Stimulated activated CD4-positive, alpha-beta T cell treated with anti-CD3 and anti-CD28 coated beads, Interleukin-2, amount 100 ng/mL, for 4 hours (primary cell): ENCODE data around the gene TMTC4.
"Not testable (repeated sequence)": the region's sequence is repeated elsewhere in the genome, so short reads cannot be mapped to it uniquely, and the experiment has no call there.

Source experiments
- DNase-seq: peaks from one replicate; pipeline ENCODE4 v3.0.0-alpha.2; 2020; ENCODE audit warnings: low read depth

The TMTC4 gene

DNA sequence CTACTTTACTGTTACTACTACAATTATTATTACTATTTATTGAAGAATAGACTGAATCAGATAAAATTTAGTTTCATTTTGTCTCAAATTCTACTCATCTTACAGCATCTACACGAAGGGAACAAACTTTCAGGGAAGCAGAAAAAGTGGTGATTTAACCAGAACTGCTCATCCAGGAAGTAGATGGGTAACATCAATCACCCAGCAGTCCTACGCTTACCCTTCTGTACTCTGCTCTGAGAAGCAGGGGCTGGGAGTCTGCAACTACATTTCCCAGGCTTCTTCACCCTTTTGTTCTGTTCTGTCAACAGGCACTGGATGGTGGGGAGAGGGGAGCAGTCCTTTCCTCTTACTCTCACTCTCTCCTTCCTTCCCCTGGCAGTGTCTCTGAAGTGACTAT is 54.7 kb downstream of the TMTC4 start:
- DNase-seq = no peak

DNA sequence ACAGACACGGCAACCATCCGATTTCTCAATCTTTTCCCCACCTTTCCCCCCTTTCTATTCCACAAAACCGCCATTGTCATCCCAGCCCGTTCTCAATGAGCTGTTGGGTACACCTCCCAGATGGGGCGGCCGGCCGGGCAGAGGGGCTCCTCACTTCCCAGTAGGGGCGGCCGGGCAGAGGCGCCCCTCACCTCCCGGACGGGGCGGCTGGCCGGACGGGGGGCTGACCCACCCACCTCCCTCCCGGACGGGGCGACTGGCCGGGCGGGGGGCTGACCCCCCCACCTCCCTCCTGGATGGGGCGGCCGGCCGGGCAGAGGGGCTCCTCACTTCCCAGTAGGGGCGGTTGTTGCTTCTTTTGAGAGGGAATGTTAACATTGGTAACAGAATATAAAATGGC is 55.7 kb downstream of the TMTC4 start:
- DNase-seq = not testable (repeated sequence)

DNA sequence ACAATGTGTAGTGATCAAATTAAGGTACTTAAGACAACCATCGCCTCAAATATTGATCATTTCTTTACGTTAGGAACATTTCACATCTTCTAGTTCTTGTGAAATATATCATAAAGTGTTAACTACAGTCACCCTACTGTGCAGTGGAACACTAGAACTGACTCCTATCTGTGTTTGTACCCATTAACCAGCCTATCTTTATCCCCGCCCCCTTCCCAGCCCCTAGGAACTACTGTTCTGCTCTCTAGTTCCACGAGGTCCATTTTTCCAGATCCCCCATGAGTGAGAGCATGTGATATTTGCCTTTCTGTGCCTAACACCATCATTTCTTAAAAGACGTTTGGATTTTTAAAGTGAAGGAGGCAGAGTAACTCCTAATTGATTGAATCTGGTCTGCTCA is 61.6 kb downstream of the TMTC4 start:
- no peak for DNase-seq

DNA sequence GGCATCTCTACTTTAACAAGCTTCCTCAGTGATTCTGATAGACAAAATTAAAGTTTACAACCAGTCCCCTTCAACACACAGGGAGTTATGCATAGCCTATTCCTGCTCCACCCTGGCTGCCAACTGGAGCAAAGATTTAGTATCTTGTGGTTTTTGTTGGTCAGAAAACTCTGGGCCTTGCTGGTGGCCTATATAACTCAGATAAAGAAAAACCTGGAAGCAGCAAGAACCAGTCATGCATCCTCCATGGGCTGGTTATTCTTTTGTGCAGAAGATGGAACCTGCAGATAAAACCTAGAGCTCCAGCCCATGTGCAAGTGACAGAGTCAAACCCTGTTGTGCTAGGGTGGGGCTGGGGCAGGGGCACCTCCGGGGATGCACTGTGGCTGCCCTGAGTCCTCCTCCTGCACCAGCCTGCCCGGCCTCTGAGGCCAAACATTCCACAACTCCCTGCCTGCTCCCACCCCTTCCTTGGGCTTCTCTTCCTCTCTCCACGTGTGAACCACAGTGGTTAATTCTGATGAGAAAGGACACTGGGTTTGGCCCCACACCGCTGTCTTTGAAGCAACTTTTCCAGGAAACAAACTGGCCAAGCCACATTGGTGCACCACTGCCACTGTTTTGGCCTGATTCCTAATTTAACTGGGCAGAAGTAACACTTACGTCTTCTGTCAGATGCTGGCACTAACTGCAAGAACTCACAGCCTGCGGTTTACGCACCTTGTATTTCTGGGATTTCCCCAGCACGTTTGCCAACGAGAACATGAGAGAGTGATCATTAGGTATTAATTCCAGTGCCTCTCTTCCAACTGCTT is 62.7 kb downstream of the TMTC4 start:
- no peak for DNase-seq

DNA sequence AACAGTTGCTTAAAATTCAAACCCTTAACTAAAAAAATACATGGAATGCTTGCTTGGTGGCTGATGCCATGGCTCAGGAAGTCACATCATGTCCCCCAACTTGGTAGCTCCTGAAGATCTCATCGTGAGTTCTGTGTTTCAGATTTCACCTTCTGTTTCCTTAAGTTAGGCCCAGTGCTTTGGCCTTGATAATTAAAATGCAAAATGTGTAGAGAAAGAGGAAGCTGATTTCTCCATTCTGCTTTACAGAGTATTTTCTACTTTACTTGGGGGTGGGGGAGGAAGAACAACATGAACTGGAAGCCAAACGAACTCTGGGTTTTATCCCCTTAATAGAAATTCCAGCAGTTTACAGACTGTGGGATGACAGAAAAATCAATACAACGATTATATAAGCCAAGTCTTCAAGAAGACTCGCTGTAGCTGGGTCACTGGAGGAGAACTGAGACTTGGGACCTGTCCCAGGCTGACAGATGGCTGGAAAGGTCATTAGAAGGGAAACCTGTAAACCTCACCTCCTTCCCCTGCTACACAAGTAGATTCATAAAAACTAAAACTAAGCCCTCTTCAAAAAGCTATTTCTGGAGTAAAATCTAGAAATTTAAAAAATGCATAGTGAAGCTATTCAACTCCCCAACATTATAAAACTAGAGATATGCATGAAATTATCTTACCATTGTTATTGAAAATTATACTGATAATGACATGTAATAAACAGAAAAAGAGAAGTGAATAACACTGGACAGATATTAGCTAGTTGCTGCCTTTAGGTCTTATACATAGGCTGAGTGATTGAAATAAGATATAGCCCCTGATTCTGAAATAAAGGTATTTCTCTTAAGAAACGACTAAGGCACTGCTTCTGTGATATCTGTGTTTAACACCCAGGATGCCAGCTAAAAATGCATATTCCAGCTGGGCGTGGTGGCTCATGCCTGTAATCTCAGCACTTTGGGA is 63.9 kb downstream of the TMTC4 start:
- no peak for DNase-seq

DNA sequence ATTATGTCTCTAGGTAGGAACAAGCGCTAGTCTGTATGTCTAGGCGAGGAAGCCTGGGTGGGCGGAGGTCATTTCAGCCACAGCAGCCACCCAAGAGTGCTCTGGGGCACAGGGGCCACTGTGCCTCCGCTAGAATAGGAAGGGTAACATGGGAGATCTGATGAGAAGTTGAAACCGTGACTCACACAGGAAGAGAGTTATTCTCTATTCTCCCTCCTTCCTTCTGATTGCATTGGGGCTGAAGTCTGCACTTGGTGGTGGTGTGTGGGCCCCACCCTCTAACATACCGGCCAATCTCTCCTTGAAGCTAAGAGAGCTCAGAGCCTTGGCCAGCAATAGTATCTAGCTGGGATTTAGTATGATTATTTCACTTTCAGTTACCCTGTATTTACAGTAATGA is 65.7 kb downstream of the TMTC4 start:
- no peak for DNase-seq

DNA sequence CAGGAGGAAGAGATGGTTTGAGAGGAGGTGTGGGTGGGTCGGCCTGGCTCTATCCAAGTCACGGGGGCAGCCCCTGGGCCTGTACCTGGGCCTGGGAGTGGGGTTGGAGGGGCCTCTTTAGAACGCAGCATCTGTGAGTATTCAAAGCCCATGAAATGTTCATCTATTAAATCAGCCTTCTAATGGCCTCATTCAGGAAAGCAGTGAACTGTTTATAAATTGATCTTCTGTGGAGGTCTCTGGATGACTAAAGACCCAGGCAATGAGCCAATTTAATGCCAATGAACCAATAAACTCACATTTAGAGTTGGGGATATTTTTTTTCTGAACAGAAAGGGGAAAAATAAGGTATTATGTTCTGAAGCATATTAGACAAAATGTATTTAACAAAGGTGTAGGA is 66.1 kb downstream of the TMTC4 start:
- DNase-seq = no peak

DNA sequence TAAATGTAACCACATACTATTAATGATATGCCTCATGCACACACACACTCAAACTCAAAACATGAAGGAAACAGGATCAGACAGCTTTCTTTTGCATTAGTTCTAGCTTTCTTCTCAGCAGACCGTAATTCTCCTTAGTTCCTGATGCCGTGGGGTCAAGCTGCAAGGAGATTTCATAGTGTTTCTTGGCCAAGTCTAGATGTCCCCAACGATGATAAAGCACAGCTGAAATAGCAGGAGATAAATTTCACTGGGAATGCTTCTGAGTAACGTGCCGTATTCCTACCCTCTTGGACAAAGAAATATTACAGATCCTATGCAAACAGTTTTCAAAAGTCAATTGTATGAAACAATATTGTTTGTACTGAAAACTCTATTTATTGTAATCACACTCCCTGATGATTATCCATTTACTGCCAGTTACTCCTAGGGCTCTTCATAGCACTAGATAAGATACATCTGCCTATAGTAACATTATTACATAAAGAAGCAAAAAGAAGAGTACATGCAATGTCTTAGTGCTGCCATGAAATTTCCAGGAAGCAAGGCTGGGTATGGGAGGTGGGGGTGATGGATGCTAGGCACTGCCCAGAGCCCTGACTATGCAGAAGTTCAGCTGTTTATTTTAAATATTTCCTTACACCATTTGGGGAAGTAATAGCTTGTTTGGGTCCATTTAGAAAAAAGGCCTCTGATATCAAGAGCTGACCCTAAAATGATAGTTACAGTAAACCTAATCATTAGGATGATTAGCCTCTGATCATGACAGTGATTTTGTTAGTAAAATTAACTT is 69.5 kb downstream of the TMTC4 start:
- DNase-seq = no peak

DNA sequence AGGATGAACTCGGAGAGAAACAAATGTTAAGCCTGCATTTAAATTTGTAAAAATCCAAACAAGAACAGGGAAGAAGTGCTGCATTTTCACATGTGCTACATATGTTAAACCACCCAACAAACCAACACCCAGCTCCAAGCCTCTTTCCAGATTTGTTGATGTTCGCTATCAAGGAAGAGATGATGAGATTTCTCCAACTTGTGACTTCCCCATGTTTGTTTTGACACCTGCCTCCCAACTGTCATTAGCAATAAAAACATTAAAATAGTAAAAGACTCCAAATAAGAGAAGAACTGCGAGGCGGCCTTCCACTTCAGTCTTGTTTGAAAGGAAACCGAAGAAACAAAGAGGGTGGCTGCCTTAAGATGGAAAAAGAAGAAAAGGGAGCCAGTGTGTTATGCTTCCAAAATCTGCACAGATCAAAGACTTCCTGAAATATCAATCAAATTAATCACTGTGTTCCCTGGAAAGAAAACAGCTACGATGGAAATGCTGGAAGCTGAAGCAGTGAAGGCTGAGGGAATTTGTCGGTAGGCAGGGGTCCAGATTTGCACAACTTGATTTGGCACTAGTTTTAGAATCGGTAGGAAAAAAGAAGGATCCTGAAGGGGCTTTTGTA is 72.0 kb downstream of the TMTC4 start:
- no peak for DNase-seq

DNA sequence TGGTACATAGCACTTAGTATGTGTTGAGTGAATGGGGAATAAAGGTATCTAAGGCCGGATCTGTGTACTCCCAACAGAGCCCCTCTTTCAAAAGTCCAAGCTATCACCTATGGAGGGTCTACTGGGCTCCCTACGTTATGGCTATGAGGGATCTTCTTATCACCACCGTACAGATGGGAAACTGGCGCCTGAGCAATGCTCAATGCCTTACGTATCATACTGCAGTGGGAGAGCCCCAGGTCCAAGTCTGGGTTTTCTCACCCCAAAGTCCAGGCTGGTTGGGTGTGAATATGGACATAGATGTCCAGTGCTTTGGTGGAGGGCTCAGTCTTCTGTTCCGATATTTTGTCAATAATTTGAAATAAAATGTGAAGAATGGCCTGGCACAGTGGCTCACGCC is 72.9 kb downstream of the TMTC4 start:
- DNase-seq = no peak

DNA sequence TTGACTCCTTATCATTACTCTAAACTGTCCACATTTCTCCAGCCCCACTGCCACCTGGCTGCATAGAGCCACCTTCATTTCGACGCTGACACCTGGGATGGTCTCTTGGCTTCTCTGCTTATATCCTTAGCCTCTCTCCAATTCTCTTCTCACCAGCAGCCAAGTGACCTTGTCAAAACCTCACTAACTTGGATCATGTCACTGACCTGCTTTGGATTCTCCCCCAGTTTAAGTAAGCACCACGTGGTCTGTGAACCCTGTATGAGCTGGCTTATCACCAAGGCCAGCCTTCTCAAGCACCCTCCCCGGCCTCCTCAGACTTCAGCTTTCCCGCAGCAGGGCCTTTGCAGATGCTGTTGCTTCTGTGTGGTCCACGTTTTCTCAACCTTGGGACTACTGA is 73.7 kb downstream of the TMTC4 start:
- no peak for DNase-seq

DNA sequence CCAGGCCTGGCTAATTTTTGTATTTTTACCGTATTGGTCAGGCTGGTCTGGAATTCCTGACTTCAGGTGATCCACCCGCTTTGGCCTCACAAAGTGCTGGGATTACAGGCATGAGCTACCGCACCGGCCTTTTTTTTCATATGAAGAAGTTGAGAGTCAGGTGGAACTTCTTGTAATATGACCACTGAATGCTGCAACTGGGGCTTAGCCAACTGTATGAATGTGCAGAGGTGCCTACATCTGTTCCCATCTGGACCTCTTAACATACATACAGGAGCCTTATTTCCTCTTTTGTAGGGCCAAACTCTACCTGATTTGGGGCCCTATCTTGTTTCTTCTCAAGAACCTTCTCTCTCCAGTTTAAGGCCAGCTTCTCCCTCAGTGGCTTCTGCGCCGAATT is 74.1 kb downstream of the TMTC4 start:
- DNase-seq = no peak

DNA sequence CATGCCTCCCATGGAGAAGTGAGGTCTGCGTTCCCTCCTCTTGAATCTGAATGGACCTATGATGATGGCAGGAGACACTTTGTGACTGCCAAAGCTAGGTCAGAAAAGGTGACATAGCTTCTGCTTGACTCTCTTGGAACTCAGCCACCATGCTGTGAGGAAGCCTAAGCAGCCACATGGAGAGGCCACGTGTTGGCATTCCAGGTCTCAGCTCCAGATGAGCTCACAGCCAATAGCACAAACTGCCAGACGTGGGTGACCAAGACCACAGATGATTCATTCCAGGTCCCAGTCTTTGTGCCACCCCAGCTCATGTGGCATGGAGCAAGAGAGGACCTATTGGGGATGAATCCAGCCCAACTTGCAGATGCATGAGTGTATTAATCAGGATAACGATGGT is 77.3 kb downstream of the TMTC4 start:
- DNase-seq = no peak

DNA sequence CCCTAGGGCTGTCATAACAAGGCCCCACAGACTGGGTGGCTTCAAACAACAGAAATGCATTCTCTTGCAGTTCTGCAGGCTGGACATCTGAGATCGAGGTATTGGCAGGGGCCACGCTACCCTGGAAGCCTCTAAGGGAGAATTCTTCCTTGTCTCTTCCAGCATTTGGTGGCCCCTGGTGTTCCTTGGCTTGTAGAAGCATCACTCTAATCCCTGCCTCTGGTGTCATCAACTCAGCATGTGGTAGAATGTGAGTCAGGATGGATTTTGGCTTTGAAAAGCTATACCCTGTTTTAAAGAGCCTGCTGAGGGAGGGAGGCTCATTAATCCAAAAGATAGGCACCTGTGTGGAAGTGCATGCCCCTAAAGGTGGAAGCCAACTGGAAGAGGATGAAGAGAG is 78.1 kb downstream of the TMTC4 start:
- no peak for DNase-seq

DNA sequence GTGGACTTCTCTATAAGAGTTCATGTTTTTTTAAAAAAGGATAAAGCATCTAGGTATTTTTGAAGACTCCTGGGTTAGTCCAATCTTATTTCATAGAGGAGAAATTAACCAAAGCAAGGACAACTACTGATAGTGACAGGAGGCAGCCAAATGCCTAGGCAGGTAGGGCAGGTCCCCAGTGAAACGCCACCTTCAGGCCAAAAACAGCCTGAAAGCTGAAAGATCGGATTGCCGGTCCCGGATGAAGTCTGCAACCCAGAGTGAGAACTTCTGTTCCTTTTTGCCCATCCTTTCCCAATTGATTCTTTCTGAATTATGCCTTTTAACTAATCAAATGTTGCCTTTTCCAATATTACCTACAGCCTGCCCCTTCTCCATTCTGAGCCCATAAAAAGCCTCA is 79.9 kb downstream of the TMTC4 start:
- DNase-seq = no peak

DNA sequence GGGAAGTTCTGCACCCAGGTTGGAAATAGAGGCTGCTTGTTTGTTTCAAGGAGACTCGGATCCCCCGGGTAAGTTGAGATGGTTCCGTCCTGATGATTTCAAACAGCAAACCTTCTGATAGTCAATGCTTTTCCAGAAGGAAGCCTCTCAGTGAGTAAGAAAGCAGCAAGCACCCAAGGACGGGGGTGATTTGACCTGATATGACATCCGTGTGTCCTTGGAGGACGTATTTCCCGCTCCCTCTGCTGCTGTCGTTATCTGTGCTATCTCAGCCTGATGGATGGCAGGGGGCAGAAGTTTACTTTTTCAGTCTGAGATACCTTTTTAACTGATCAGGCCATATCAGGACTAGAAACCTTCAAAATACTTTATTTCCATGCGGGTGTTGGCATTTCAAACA is 80.3 kb downstream of the TMTC4 start:
- no peak for DNase-seq

DNA sequence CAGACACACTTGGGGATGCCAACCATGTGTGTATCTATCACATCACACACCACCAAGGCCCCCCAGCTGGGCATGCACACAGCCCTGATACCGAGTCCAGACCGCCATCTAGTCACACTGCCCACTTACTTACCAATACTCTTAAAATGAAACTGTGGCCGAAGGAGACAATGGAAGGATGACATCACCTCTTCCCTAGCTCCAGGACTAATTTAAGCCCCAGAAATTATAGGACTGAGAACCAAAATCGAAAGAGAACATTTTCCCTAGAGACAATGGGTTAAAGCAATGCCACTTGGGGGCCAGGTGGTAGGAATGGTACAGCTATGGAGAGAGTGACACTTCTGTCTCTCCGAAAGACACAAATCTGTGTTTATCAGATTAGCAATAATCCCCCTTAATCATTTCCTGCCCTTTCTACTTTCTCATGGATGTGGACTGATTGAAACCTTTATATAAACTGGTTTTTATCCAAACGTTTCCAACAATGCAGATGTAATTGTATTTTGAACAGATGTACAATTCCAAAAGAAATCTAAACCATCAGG is 85.3 kb downstream of the TMTC4 start:
- DNase-seq = no peak

DNA sequence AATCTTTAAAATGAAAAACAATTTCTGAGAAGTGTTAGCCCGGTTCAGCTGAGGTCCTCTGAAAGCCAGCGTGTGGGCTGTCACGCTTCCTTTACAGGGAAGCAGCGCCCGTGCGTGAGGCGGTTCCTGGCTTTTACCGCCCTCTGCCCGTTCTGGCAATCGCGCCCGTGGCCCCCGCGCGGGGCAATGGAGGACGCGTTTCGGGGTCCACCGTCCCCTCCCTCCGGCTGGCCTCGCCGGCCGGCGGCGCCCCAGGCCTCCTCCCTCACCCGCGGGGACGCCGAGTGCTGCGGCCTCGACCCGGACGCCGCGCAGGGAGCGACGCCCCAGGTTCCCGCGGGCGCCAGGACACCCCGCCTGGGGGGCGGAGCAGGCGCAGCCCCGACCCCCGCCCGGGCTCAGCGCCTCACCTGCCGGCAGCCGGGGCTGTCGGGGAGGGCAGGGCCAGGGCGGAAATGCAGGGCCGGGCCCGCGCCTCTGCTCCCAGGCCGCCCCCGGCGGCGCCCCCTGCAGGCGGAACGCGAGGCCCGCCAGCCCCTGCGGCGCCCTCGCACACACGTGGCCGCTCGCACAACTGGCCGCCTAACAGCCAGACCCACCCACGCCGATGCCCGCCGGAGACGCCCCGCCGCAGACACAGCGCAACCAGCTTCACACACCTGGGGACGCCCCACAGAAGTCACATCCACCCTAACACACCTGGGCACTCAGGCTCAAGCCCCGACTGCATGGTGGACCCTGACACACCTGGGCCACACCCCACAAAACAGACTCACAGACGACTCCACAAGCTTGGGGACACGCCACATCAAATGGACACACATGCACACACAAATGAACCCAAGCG is 86.0 kb downstream of the TMTC4 start, which contains the start of gene GGACT:
Gene GGACT, minus strand, starts transcription at position 459 of the 847 bp plus-strand sequence. CDS start 56,198 bp downstream, outside the sequence.
- DNase-seq = peak; percentile 80

DNA sequence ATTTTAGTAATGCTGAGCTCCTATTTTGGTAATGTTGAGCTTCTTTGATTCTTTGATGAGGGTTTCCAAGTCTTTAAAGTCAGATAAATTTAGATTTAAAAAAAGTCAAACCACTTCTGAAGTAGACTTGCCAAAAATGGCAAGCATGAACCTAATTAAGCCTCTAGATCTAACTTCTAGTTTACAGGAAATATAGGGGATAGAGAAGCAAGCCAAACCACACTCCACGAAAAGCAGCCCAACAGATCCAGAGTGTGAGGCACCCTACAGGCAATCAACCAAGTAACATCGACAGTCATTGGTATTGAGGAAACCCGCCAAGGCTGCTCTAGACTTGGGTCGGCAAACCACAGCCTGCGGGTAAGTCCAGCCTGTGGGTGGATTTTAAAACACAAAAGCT is 89.7 kb downstream of the TMTC4 start:
- DNase-seq = no peak

DNA sequence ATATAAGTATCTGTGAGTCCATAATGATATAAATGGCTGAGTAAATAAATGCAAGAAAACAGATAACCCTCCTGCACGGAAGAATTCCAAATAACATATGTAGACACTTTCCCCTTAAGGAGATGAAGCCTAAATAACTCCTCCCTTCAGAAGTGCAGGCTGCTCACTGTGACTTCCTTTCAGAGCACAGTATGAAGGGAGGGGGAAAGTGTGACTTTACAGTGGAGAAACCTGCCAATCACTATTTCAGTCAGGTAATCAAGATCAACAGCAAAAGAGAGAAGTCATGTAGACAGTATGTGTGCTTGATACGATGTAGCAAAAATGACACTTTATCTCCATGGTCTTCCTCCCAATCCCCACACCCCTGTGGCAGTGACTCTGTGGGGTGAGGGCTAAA is 93.1 kb downstream of the TMTC4 start:
- no peak for DNase-seq

DNA sequence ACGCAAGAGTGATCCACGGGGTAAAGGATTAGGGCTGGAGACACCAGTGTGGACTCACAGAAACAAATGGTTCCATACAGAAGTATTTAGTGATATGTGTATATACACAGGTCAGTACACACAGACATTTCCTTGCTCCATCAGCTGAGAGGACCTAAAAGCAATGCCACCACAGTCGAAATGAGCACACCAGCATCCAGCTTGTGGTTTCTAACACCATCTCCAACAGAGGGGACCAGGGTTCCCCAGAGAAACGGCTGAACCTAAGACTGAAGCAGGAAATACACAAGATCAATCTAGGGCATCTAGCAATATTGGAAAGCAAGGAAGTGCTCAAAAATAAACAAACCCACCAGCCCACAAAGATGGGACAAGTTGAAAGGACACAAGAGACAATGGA is 93.6 kb downstream of the TMTC4 start:
- no peak for DNase-seq
